ENCODE measurements around the gene PLEK.
"Not testable (repeated sequence)": the region's sequence is repeated elsewhere in the genome, so short reads cannot be mapped to it uniquely, and the experiment has no call there.

Gene PLEK

DNA sequence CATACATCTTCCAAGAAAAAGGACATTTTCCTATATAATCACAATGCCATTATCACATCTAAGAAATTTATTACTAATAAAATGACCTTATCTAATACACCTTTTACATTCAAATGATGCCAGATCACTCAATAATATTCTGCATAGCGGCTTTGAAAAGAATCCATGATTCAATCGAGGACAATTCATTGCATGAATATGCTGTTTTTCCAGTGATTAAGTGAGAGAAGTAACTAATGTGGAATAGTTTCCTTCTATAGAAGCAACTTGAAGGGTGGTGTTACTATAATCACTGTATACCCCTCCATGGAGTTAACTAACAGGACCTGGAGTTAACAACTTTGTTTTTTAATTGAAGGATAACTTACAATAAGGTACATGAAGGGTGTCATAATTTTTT, 9.1 kb downstream of the PLEK start:
- no peak overlapping the region for H3K4me3 ChIP-seq (replicated peaks; ENCODE audit: insufficient read depth, low read length)

DNA sequence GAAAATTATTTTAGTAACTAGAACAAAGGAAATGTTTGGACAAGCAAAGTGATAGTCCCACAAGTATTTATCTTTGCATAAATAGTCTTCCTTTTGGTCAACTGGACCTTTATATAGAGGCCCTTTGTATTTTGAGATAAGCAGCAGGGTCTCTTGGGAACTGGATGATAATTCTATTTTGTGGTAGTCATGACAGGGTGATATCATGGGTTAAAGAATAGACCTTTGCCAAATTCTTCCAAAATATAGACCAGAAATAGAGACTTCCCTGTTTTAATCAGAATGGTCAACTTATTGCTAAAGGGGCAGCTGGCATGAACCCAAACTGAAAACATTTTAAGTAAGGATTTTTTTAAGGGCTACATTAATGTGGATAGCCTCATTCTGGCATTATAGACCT, 10.5 kb downstream of the PLEK start:
- no peak for TF ChIP-seq POLR2AphosphoS5 (IDR thresholded peaks at IDR 0.05; ENCODE audit: low read depth)
- TF ChIP-seq, protein P1, sequence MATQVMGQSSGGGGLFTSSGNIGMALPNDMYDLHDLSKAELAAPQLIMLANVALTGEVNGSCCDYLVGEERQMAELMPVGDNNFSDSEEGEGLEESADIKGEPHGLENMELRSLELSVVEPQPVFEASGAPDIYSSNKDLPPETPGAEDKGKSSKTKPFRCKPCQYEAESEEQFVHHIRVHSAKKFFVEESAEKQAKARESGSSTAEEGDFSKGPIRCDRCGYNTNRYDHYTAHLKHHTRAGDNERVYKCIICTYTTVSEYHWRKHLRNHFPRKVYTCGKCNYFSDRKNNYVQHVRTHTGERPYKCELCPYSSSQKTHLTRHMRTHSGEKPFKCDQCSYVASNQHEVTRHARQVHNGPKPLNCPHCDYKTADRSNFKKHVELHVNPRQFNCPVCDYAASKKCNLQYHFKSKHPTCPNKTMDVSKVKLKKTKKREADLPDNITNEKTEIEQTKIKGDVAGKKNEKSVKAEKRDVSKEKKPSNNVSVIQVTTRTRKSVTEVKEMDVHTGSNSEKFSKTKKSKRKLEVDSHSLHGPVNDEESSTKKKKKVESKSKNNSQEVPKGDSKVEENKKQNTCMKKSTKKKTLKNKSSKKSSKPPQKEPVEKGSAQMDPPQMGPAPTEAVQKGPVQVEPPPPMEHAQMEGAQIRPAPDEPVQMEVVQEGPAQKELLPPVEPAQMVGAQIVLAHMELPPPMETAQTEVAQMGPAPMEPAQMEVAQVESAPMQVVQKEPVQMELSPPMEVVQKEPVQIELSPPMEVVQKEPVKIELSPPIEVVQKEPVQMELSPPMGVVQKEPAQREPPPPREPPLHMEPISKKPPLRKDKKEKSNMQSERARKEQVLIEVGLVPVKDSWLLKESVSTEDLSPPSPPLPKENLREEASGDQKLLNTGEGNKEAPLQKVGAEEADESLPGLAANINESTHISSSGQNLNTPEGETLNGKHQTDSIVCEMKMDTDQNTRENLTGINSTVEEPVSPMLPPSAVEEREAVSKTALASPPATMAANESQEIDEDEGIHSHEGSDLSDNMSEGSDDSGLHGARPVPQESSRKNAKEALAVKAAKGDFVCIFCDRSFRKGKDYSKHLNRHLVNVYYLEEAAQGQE (IDR thresholded peaks at IDR 0.05; ENCODE audit: insufficient replicate concordance, low read depth) = no peak
- no peak for TF ChIP-seq GABPA (IDR thresholded peaks at IDR 0.05; ENCODE audit: low read depth)
- TF ChIP-seq, protein P2, sequence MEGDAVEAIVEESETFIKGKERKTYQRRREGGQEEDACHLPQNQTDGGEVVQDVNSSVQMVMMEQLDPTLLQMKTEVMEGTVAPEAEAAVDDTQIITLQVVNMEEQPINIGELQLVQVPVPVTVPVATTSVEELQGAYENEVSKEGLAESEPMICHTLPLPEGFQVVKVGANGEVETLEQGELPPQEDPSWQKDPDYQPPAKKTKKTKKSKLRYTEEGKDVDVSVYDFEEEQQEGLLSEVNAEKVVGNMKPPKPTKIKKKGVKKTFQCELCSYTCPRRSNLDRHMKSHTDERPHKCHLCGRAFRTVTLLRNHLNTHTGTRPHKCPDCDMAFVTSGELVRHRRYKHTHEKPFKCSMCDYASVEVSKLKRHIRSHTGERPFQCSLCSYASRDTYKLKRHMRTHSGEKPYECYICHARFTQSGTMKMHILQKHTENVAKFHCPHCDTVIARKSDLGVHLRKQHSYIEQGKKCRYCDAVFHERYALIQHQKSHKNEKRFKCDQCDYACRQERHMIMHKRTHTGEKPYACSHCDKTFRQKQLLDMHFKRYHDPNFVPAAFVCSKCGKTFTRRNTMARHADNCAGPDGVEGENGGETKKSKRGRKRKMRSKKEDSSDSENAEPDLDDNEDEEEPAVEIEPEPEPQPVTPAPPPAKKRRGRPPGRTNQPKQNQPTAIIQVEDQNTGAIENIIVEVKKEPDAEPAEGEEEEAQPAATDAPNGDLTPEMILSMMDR (IDR thresholded peaks at IDR 0.05; ENCODE audit: insufficient read depth, low read length) = no peak
- peak; percentile 43; the same call in 1 of the 2 replicates for TF ChIP-seq SPI1 (IDR thresholded peaks at IDR 0.05; ENCODE audit: borderline replicate concordance, low read depth)
- no peak overlapping the region for H3K4me3 ChIP-seq (replicated peaks; ENCODE audit: insufficient read depth, low read length)
- DNase-seq (ENCODE audit: low read depth in 1 of 2, low spot score in 1 of 2) = no peak
- H3K27ac ChIP-seq (replicated peaks) = no peak overlapping the region
- H3K27me3 ChIP-seq (ENCODE audit: insufficient read depth, poor library complexity, severe bottlenecking) = no peaks in the 10 kb centered on the region

More for the DNA sequence above, 9.1 kb downstream of the PLEK start:
- TF ChIP-seq, protein P2 (IDR thresholded peaks at IDR 0.05; ENCODE audit: insufficient read depth, low read length) = no peak
- TF ChIP-seq POLR2AphosphoS5 (IDR thresholded peaks at IDR 0.05; ENCODE audit: low read depth) = no peak
- no peak for TF ChIP-seq SPI1 (IDR thresholded peaks at IDR 0.05; ENCODE audit: borderline replicate concordance, low read depth)
- no peak for TF ChIP-seq GABPA (IDR thresholded peaks at IDR 0.05; ENCODE audit: low read depth)
- TF ChIP-seq, protein P1 (IDR thresholded peaks at IDR 0.05; ENCODE audit: insufficient replicate concordance, low read depth) = no peak
- no peak for DNase-seq (ENCODE audit: low read depth in 1 of 2, low spot score in 1 of 2)
- Histone ChIP-seq H3K27me3 (ENCODE audit: insufficient read depth, poor library complexity, severe bottlenecking) (no peaks in the 10 kb centered on the region), H3K27ac (replicated peaks) (no peak overlapping the region)

DNA sequence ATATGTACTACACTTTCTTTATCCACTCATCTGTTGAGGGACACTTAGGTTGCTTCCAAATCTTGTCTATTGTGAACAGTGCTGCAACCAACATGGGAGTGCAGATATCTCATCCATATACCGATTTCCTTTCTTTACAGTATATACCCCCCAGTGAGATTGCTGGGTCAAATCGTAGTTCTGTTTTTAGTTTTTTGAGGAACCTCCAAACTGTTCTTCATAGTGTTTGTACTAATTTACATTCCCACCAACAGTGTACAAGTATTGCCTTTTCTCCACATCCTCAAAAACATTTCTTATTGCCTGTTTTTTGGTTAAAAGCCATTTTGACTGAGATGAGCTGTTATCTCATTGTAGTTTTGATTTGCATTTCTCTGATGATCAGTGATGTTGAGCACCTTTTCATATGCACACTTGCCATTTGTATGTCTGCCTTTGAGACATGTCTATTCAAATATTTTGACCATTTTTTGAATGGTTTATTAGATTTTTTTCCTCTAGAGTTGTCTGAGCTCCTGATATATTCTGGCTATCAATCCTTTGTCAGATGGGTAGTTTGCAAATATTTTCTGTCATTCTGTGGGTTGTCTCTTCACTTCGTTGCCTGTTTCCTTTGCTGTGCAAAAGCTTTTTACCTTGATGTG, 12.2 kb downstream of the PLEK start:
- TF ChIP-seq, protein P1 (IDR thresholded peaks at IDR 0.05; ENCODE audit: insufficient replicate concordance, low read depth) = no peak
- TF ChIP-seq SPI1 (IDR thresholded peaks at IDR 0.05; ENCODE audit: borderline replicate concordance, low read depth) = no peak
- no peak for TF ChIP-seq POLR2AphosphoS5 (IDR thresholded peaks at IDR 0.05; ENCODE audit: low read depth)
- TF ChIP-seq, protein P2 (IDR thresholded peaks at IDR 0.05; ENCODE audit: insufficient read depth, low read length) = no peak
- TF ChIP-seq GABPA (IDR thresholded peaks at IDR 0.05; ENCODE audit: low read depth) = no peak
- Histone ChIP-seq H3K27me3 (ENCODE audit: insufficient read depth, poor library complexity, severe bottlenecking) (no peaks in the 10 kb centered on the region), H3K4me3 (replicated peaks; ENCODE audit: insufficient read depth, low read length) (no peak overlapping the region), H3K27ac (replicated peaks) (no peak overlapping the region)
- no peak for DNase-seq (ENCODE audit: low read depth in 1 of 2, low spot score in 1 of 2)

DNA sequence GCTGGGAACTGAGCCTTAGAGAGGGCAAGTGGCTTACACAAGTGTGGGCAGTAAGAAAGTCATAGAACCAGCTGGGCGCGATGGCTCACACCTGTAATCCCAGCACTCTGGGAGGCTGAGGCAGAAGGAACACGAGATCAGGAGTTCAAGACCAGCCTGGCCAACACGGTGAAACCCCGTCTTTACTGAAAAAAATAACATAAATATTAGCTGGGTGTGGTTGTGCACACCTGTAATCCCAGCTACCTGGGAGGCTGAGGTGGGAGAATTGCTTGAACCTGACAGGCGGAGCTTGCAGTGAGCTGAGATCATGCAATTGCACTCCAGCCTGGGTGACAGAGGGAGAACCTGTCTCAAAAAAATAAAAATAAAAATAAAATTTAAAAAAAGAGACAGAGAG, 13.7 kb downstream of the PLEK start:
- H3K27ac ChIP-seq (replicated peaks); H3K4me3 ChIP-seq (replicated peaks; ENCODE audit: insufficient read depth, low read length); H3K27me3 ChIP-seq (ENCODE audit: insufficient read depth, poor library complexity, severe bottlenecking); DNase-seq (ENCODE audit: low read depth in 1 of 2, low spot score in 1 of 2): not testable (repeated sequence)

All from HL-60 (cell line).